HFFc6 (cell line): ENCODE measurements around the gene ARPC3. TPM values are rescaled to one million over a fixed set of nuclear protein-coding genes. Genes with fewer than 3 reads are reported as not detected.
"Not testable (repeated sequence)": the region's sequence is repeated elsewhere in the genome, so short reads cannot be mapped to it uniquely, and the experiment has no call there.

Experiments
- DNase-seq: peaks from one replicate; pipeline ENCODE4 v3.0.0-alpha.2; 2018
- H3K27ac Mint-ChIP-seq: 2 replicates; pipeline ENCODE4 v1.8.0; 2020; ENCODE audit warnings: mild to moderate bottlenecking, mixed read lengths
- H3K27me3 Mint-ChIP-seq: 2 replicates; pipeline ENCODE4 v1.8.0; 2021; ENCODE audit warnings: mild to moderate bottlenecking, moderate library complexity, mixed read lengths; ENCODE audit not compliant: insufficient read depth
- H3K36me3 Mint-ChIP-seq: 2 replicates; pipeline ENCODE4 v1.8.0; 2021; ENCODE audit warnings: low read depth, mixed read lengths
- H3K4me1 Mint-ChIP-seq: 2 replicates; pipeline ENCODE4 v1.8.0; 2020; ENCODE audit warnings: low read depth, mixed read lengths
- H3K4me3 Mint-ChIP-seq: 2 replicates; pipeline ENCODE4 v1.8.0; 2020; ENCODE audit warnings: mild to moderate bottlenecking, moderate library complexity, mixed read lengths
- H3K9me3 Mint-ChIP-seq: 2 replicates; pipeline ENCODE4 v1.8.0; 2020; ENCODE audit warnings: mild to moderate bottlenecking, mixed read lengths
- total RNA-seq, 6 experiments: library from RNA; stranded (reverse); fragmentation: NEBNext Ultra II Directional; extraction: Animal tissue kit (Norgen Biotek cat#: 25700); gene quantifications; 2 replicates in 1 of 6; 3 replicates in 5 of 6; pipeline ENCODE4 v1.2.3, GENCODE V29; 2021
- TF ChIP-seq, protein P1 (sequence below): fragments of 200-600 bp; sonication (generic); IDR thresholded peaks from 2 replicates; pipeline ENCODE4 v1.5.0; 2021; ENCODE audit warnings: antibody characterized with exemption, mild to moderate bottlenecking

The ARPC3 gene
- total RNA-seq, 6 experiments from 2014 or later = 301 to 338 (median 317) TPM

DNA sequence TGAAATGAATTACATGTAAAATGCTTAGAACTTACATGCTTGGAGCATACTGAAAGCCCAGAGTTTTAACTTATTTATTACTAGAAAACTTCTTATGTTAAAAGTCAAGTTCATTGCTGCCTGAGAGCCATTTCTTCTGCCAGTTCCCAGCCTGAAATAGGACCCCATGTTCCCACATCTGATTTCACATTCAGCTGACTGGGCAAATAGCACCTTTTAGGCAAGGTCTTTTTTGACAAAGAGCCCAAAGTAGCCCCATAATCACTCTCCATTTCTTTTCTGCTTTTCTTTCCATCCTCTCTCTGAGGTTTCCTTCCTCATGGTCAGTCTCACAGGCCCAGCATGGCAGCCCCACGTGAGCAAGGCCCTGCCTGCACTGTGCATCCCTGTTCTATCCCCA, 1.1 kb upstream of the ARPC3 start:
- TF ChIP-seq, protein P1, sequence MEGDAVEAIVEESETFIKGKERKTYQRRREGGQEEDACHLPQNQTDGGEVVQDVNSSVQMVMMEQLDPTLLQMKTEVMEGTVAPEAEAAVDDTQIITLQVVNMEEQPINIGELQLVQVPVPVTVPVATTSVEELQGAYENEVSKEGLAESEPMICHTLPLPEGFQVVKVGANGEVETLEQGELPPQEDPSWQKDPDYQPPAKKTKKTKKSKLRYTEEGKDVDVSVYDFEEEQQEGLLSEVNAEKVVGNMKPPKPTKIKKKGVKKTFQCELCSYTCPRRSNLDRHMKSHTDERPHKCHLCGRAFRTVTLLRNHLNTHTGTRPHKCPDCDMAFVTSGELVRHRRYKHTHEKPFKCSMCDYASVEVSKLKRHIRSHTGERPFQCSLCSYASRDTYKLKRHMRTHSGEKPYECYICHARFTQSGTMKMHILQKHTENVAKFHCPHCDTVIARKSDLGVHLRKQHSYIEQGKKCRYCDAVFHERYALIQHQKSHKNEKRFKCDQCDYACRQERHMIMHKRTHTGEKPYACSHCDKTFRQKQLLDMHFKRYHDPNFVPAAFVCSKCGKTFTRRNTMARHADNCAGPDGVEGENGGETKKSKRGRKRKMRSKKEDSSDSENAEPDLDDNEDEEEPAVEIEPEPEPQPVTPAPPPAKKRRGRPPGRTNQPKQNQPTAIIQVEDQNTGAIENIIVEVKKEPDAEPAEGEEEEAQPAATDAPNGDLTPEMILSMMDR = no peak
- H3K4me3 Mint-ChIP-seq = no peak overlapping the region
- H3K9me3 Mint-ChIP-seq = no peaks in the 10 kb centered on the region
- peaks cover 24% of the 10 kb centered on the region for H3K36me3 Mint-ChIP-seq
- H3K27me3 Mint-ChIP-seq = peaks cover 2% of the 10 kb centered on the region; the same call in 1 of the 2 replicates
- H3K27ac Mint-ChIP-seq = peak overlapping the region; percentile 99
- DNase-seq = no peak
- H3K4me1 Mint-ChIP-seq = peaks cover 33% of the 10 kb centered on the region

DNA sequence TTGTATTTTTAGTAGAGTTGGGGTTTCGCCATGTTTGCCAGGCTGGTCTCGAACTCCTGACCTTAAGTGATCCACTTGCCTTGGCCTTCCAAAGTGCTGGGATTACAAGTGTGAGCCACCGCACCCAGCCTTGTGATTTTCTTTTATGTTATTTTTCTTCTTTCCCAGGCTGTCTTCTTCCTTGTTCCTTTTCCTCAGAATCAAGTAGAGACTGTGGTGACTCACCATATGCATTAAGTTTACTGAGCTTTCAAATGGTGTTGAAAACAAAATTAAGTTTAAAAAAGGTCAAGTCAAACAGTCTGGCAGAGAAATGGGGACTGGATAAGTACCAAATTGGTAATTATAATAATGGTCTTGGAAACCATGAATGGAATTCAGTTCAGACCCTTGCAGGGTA, 5.7 kb downstream of the ARPC3 start:
- Mint-ChIP-seq H3K4me1 (peaks cover 31% of the 10 kb centered on the region), H3K27me3 (no peaks in the 10 kb centered on the region; the same call in none of the 2 replicates), H3K4me3 (no peak overlapping the region), H3K9me3 (no peaks in the 10 kb centered on the region), H3K36me3 (peaks cover 35% of the 10 kb centered on the region), H3K27ac (no peak overlapping the region; the same call in 1 of the 2 replicates)
- no peak for DNase-seq
- TF ChIP-seq, protein P1 = no peak

DNA sequence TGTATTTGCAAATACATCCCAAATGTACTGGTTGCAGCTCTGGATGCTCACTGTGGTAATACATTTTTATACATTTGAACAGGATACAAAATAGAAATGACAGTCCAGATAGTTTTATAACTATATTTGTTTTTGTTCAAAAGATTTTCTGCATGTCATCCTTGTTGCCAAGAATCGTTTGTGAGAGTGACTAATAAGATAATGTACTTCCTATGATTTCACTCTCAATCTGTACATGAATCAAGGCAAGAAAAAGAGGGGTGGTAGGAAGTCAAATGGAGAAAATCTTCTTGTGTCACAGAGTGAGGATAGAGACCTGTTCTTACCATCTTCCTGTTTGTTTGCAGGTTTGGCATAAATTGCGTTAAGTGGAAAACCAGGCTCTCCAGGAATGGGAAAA, 13.9 kb downstream of the ARPC3 start:
- peaks cover 20% of the 10 kb centered on the region for H3K4me1 Mint-ChIP-seq
- TF ChIP-seq, protein P1 = no peak
- DNase-seq = no peak
- H3K4me3 Mint-ChIP-seq = no peak overlapping the region
- no peaks in the 10 kb centered on the region; the same call in 1 of the 2 replicates for H3K27me3 Mint-ChIP-seq
- H3K36me3 Mint-ChIP-seq = peaks cover 32% of the 10 kb centered on the region
- H3K9me3 Mint-ChIP-seq = no peaks in the 10 kb centered on the region
- peak overlapping the region; percentile 42 for H3K27ac Mint-ChIP-seq

DNA sequence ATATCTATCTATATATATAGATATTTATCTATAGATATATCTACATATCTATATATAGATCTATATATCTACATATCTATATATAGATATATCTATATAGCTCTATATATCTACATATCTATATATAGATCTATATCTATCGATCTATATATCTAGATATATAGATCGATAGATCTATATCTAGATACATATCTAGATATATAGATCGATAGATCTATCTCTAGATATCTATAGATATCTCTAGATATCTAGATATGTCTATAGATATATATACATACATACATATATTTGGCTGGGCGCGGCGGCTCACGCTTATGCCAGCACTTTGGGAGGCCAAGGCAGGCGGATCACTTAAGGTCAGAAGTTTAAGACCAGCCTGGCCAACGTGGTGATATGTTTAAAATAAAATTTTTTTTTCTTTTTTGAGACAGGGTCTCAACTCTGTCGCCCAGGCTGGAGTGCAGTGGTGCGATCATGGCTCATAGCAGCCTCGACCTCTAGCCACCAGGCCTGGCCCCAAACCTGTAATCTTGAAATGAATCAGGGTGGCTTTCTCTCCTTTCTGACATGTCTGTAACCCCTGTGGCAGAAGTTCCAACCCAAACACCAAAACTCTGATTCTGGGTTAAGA, 18.1 kb downstream of the ARPC3 start:
- Mint-ChIP-seq H3K27me3 (peaks cover 3% of the 10 kb centered on the region; the same call in 1 of the 2 replicates), H3K27ac (no peak overlapping the region), H3K4me3 (no peak overlapping the region; the same call in 1 of the 2 replicates), H3K4me1 (peaks cover 14% of the 10 kb centered on the region), H3K9me3 (no peaks in the 10 kb centered on the region), H3K36me3 (peaks cover 20% of the 10 kb centered on the region)
- TF ChIP-seq, protein P1 = no peak
- no peak for DNase-seq

DNA sequence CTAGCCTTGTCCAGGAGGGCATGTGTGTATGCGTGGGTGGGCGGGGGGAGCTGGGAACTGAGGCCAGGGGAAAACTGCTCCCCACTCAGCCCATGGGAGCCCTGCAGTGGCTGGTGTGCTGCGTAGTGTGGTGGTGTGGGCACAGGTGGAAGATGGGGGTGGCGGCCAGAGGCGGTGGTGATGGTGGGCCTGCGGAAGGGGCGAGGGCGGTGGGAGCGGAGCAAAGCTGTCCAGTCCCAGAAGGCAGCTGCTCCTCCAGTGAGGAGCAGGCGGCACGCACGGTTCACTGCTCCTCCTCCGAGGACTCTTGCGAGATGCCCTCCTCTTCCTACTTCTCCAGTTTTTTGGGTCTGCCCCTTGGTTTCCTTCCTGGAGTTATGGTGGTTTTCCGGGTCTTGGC, 20.5 kb downstream of the ARPC3 start:
- not testable (repeated sequence) for H3K9me3 Mint-ChIP-seq, H3K27ac Mint-ChIP-seq, DNase-seq, H3K27me3 Mint-ChIP-seq, H3K4me3 Mint-ChIP-seq, H3K36me3 Mint-ChIP-seq, H3K4me1 Mint-ChIP-seq

DNA sequence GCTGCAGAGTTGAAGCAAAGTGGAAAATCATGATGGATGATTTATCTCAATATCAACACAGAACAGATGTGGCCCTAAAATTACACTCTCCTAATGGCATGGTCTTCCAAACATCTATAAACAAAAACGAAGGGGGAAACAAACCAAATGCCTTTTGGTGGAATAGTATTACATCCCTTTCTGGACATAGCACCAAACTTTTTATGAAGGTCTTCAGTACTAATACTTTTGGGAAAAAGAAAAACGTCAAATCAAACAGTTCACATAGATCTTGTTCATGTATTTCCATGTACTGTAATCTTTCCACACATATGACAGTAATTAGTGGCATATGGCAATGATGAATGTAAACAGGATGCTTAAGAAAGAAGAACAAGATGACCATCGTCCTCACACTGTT, 23.7 kb downstream of the ARPC3 start:
- TF ChIP-seq, protein P1 = no peak
- Mint-ChIP-seq H3K27ac (no peak overlapping the region), H3K27me3 (peaks cover 8% of the 10 kb centered on the region), H3K9me3 (no peaks in the 10 kb centered on the region), H3K4me3 (peak overlapping the region; percentile 53; the same call in 1 of the 2 replicates), H3K4me1 (peaks cover 13% of the 10 kb centered on the region), H3K36me3 (no peaks in the 10 kb centered on the region)
- DNase-seq = no peak
